ENCODE data around the gene C21orf91. TPM values are rescaled to one million over a fixed set of nuclear protein-coding genes. Genes with fewer than 3 reads are reported as not detected.

C21orf91 gene
- total and polyA plus RNA-seq, 4 donors = 1.8 to 7.2 (median 4.4) TPM

- Histone ChIP-seq H3K9me3 (ENCODE audit: control insufficient read depth in 4 of 4, low read length in 3 of 4) (no peaks in the 10 kb centered on the region), H3K36me3 (ENCODE audit: control insufficient read depth in 4 of 4, insufficient read depth in 3 of 4, low read depth in 1 of 4, low read length in 3 of 4) (no peaks in the 10 kb centered on the region), H3K27me3 (ENCODE audit: control insufficient read depth in 4 of 4, insufficient read depth in 4 of 4, low read length in 3 of 4) (no peaks in the 10 kb centered on the region), H3K4me1 (ENCODE audit: control insufficient read depth in 4 of 4, insufficient read depth in 4 of 4, low read length in 3 of 4) (peaks cover 0 to 14% (median 3%) of the 10 kb centered on the region in 4 donors), H3K9ac (ENCODE audit: low read depth in 1 of 2, low read length in 2 of 2) (peak overlapping the region; percentile 47 to 70), H3K4me3 (ENCODE audit: low read depth in 1 of 3, low read length in 3 of 3) (peak overlapping the region; percentile 74 to 89 (median 84)), H3K27ac (ENCODE audit: low read depth in 1 of 2, low read length in 2 of 2) (peak overlapping the region; percentile 75 to 95)
- WGBS = 0% methylated on average over 6 of the region's 6 CpGs
- DNase-seq (ENCODE audit: low spot score) = no peak
- peak; percentile 92 to 97 for TF ChIP-seq EGR1 (IDR thresholded peaks at IDR 0.05; ENCODE audit: low read depth in 2 of 2)
- no peak for TF ChIP-seq ZBTB33 (IDR thresholded peaks at IDR 0.05)
- no peak for TF ChIP-seq ATF3 (IDR thresholded peaks at IDR 0.05)
- TF ChIP-seq NR2F2 (IDR thresholded peaks at IDR 0.05) = no peak
- TF ChIP-seq HNF4G (IDR thresholded peaks at IDR 0.05) = no peak
- TF ChIP-seq MAX (IDR thresholded peaks at IDR 0.05) = peak; percentile 10
- no peak for TF ChIP-seq FOXA1 (IDR thresholded peaks at IDR 0.05)
- TF ChIP-seq REST (IDR thresholded peaks at IDR 0.05) = peak; percentile 0
- TF ChIP-seq YY1 (IDR thresholded peaks at IDR 0.05) = peak; percentile 17
- peak; percentile 7 for TF ChIP-seq SP1 (IDR thresholded peaks at IDR 0.05)
- TF ChIP-seq TAF1 (conservative IDR thresholded peaks at IDR 0.05) = no peak
- peak; percentile 24 to 62 for TF ChIP-seq RXRA (IDR thresholded peaks at IDR 0.05)
Observed at GRCh38 chr21:17819877-17820229, 697 bp upstream of the C21orf91 start.

GRCh38 chr21:17818186-17819113 is 706 bp downstream of the C21orf91 start:
- H3K36me3 ChIP-seq (ENCODE audit: control insufficient read depth in 4 of 4, insufficient read depth in 3 of 4, low read depth in 1 of 4, low read length in 3 of 4) = peaks cover 0 to 4% (median 0%) of the 10 kb centered on the region in 4 donors
- no peaks in the 10 kb centered on the region for H3K9me3 ChIP-seq (ENCODE audit: control insufficient read depth in 4 of 4, low read length in 3 of 4)
- peak overlapping the region; percentile 75 to 95 for H3K27ac ChIP-seq (ENCODE audit: low read depth in 1 of 2, low read length in 2 of 2)
- WGBS = under 1% methylated on average over 56 of the region's 56 CpGs
- H3K4me3 ChIP-seq (ENCODE audit: low read depth in 1 of 3, low read length in 3 of 3) = peak overlapping the region; percentile 74 to 89 (median 84)
- peak; percentile 57 for DNase-seq (ENCODE audit: low spot score)
- peak overlapping the region; percentile 48 to 67 for H3K9ac ChIP-seq (ENCODE audit: low read depth in 1 of 2, low read length in 2 of 2)
- peaks cover 0 to 14% (median 3%) of the 10 kb centered on the region in 4 donors for H3K4me1 ChIP-seq (ENCODE audit: control insufficient read depth in 4 of 4, insufficient read depth in 4 of 4, low read length in 3 of 4)
- no peaks in the 10 kb centered on the region for H3K27me3 ChIP-seq (ENCODE audit: control insufficient read depth in 4 of 4, insufficient read depth in 4 of 4, low read length in 3 of 4)
- TF ChIP-seq RXRA (IDR thresholded peaks at IDR 0.05) = peak; percentile 66 to 69
- TF ChIP-seq YY1 (IDR thresholded peaks at IDR 0.05) = peak; percentile 71
- no peak for TF ChIP-seq GABPA (IDR thresholded peaks at IDR 0.05 in 1 of 2, conservative IDR thresholded peaks at IDR 0.05 in 1 of 2)
- peak; percentile 66 for TF ChIP-seq FOXA1 (IDR thresholded peaks at IDR 0.05)
- TF ChIP-seq TAF1 (conservative IDR thresholded peaks at IDR 0.05) = peak; percentile 93
- TF ChIP-seq HNF4A (conservative IDR thresholded peaks at IDR 0.05) = peak; percentile 66 to 68
- TF ChIP-seq MAX (IDR thresholded peaks at IDR 0.05) = peak; percentile 26
- TF ChIP-seq NR2F2 (IDR thresholded peaks at IDR 0.05) = no peak
- TF ChIP-seq SP1 (IDR thresholded peaks at IDR 0.05) = peak; percentile 70
- peak in 1 of 2 donors; percentile 78 for TF ChIP-seq EGR1 (IDR thresholded peaks at IDR 0.05; ENCODE audit: low read depth in 2 of 2)
- peak; percentile 88 for TF ChIP-seq FOXA2 (IDR thresholded peaks at IDR 0.05)
- no peak for TF ChIP-seq ZBTB33 (IDR thresholded peaks at IDR 0.05)
- no peak for TF ChIP-seq CTCF (IDR thresholded peaks at IDR 0.05; ENCODE audit: low read depth, low read length, missing input control)
- TF ChIP-seq HNF4G (IDR thresholded peaks at IDR 0.05) = no peak
- peak; percentile 24 to 44 for TF ChIP-seq JUND (IDR thresholded peaks at IDR 0.05)
- TF ChIP-seq RAD21 (IDR thresholded peaks at IDR 0.05) = peak in 1 of 2 donors; percentile 47

Data from liver (tissue), 9 donors.